ENCODE data around the gene GALNT13. TPM values are rescaled to one million over a fixed set of nuclear protein-coding genes. Genes with fewer than 3 reads are reported as not detected.

The GALNT13 gene
- total RNA-seq, 1 experiment from 2014 or later = 4.0 TPM

DNA sequence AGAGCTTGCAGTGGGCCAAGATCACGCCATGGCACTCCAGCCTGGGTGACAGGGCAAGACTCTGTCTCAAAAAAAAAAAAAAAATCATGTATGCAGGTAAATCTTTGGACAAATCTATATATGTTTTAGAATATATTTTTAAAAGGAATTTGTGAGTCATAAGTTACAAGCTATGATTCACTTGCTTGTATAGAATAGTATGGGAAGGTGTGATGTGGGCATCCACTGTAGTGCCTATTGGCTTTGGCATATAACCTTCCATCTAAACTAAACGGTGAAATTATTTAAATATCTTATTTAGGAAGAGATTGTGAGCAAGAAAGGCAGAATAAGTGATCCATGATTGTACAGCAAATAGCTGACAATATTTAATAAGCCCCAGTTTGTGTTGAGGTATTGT, 261.1 kb downstream of the GALNT13 start:
- Histone ChIP-seq H3K4me1 (no peaks in the 10 kb centered on the region), H3K4me3 (no peak overlapping the region), H3K36me3 (no peaks in the 10 kb centered on the region), H3K27ac (no peak overlapping the region), H3K27me3 (no peaks in the 10 kb centered on the region), H3K9me3 (replicated peaks) (no peaks in the 10 kb centered on the region)
- DNase-seq = no peak

DNA sequence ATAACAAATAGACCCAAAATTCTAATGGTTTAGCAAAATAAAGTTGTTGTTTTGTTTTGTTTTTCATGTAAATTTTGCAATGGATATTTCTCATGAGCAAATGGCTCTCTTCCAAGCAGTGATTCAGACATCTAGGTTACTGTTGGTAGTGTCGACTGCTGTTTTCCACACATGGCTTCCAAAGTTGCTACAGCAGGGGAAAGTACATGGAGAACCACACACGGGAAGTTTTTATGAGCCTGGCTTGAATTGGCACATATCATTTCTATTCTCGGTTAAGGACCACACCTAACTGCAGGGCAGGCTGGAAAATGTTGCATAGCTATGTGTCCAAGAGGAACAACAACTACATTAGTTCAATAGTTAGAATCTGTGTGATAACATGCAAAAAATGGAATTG, 262.1 kb downstream of the GALNT13 start:
- DNase-seq = no peak
- no peak overlapping the region for H3K27ac ChIP-seq
- no peaks in the 10 kb centered on the region for H3K36me3 ChIP-seq
- H3K4me3 ChIP-seq = no peak overlapping the region
- no peaks in the 10 kb centered on the region for H3K27me3 ChIP-seq
- H3K9me3 ChIP-seq (replicated peaks) = no peaks in the 10 kb centered on the region
- no peaks in the 10 kb centered on the region for H3K4me1 ChIP-seq

DNA sequence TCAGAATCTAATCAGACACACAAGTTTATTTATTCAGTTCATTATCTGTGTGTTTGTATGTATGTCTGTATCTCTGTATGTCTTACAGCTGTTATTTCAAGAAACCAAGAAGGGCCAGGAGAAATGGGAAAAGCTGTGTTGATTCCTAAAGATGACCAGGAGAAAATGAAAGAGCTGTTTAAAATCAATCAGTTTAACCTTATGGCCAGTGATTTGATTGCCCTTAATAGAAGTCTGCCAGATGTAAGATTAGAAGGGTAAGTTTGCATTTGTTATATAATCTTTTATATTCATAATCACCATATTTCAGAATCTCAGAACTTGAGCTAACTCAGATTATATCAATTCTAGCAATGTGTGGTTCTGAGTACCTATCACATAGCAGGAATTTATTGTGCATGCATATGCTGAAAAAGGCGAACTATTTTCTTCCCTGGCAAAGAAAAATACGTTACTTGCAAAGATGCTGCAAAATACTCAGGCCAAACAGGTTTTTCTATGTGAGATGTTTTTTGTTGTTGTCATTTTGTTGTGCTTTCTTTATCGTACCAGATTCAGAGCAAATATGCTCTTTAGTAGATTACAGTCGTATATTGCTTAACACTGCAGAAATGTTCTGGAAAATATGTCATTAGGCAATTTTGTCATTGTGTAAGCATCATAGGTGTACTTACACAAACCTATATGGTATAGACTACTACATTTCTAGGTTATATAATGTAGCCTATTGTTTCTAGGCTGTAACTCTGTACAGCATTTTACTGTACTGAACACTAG, 268.7 kb downstream of the GALNT13 start:
- H3K36me3 ChIP-seq = no peaks in the 10 kb centered on the region
- no peak overlapping the region for H3K27ac ChIP-seq

DNA sequence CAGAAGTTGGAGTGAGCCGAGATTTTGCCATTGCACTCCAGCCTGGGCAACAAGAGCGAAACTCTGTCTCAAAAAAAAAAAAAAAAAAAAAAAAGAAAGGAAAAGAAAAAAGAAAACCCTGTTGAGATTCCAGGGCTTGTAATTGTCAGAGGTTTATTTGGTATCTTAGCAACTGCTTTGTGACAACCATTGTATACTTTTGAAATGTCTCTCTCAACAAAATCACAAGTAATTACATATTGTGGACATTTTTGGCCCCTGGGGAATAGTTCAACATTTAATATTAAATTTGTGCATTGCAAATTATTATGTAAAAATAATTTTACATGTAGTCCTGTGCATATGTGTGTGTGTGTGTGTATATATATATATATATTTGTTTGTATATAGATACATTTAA, 270.8 kb downstream of the GALNT13 start:
- Histone ChIP-seq H3K4me1 (no peaks in the 10 kb centered on the region), H3K27ac (no peak overlapping the region), H3K27me3 (no peaks in the 10 kb centered on the region), H3K9me3 (replicated peaks) (no peaks in the 10 kb centered on the region), H3K4me3 (no peak overlapping the region), H3K36me3 (no peaks in the 10 kb centered on the region)
- no peak for DNase-seq

More for the DNA sequence above, 268.7 kb downstream of the GALNT13 start:
- Histone ChIP-seq H3K4me1 (no peaks in the 10 kb centered on the region), H3K4me3 (no peak overlapping the region), H3K9me3 (replicated peaks) (no peaks in the 10 kb centered on the region), H3K27me3 (no peaks in the 10 kb centered on the region)
- DNase-seq = no peak

DNA sequence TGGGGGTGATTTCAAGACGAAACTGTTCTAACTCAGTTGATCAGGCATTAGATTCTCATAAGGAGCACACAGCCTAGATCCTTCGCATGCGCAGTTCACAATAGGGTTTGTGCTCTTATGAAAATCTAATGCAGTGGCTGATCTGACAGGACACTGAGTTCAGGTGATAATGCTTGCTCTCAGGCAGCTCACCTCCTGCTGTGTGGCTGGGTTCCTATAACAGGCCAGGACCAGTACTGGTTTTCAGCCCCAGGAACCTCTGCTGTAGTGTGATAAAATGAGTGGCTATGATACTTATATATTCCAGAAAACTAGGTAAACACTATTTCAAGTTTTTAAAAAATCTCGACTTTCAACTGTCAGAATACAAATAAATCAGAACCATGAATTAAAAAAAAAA, 271.4 kb downstream of the GALNT13 start:
- no peaks in the 10 kb centered on the region for H3K36me3 ChIP-seq

DNA sequence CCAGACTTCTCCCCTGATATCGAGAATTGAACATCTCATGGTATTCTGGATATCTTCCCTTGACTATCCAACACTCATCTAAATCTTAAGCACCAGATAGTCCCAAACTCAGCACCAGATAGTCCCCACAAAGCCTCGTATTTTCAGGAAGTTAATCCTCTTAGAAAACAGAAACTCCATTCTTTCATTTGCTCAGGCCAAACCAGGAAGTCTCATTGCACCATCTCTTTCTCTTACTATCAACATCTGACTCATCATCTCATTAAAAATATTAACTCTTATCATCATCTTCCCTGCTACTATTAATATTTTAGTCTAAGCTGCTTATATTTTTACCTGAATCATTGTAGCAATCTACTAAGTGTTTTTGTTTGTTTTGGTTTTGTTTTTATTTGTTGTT, 286.4 kb downstream of the GALNT13 start:
- H3K27ac ChIP-seq = no peak overlapping the region
- no peak for DNase-seq
- no peaks in the 10 kb centered on the region for H3K27me3 ChIP-seq
- H3K9me3 ChIP-seq (replicated peaks) = no peaks in the 10 kb centered on the region
- H3K4me3 ChIP-seq = no peak overlapping the region
- no peaks in the 10 kb centered on the region for H3K4me1 ChIP-seq
- no peaks in the 10 kb centered on the region for H3K36me3 ChIP-seq

More for the DNA sequence above, 271.4 kb downstream of the GALNT13 start:
- H3K27me3 ChIP-seq = no peaks in the 10 kb centered on the region
- no peak overlapping the region for H3K27ac ChIP-seq
- DNase-seq = no peak
- no peaks in the 10 kb centered on the region for H3K9me3 ChIP-seq (replicated peaks)
- H3K4me1 ChIP-seq = no peaks in the 10 kb centered on the region
- no peak overlapping the region for H3K4me3 ChIP-seq

DNA sequence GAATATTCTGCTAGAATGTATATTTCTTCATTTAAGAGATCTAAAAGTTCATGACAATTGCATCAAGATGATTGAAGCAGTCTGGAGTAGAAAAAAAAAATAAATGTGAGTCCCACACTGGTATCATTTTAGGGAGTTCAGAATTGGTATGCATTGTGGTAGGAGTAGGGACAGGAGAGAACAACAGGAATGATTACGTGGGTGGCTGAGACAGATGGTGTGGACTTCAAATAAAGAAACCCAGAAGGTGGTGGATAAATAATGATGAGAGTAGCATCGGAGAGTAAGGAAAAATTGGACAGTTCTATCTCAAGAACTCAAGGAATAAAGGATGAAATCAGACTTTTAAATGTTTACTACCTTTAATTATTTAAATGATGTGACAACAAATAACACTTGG, 289.6 kb downstream of the GALNT13 start:
- Histone ChIP-seq H3K27me3 (no peaks in the 10 kb centered on the region), H3K36me3 (no peaks in the 10 kb centered on the region), H3K4me1 (no peaks in the 10 kb centered on the region), H3K4me3 (no peak overlapping the region), H3K9me3 (replicated peaks) (no peaks in the 10 kb centered on the region), H3K27ac (no peak overlapping the region)
- DNase-seq = no peak

DNA sequence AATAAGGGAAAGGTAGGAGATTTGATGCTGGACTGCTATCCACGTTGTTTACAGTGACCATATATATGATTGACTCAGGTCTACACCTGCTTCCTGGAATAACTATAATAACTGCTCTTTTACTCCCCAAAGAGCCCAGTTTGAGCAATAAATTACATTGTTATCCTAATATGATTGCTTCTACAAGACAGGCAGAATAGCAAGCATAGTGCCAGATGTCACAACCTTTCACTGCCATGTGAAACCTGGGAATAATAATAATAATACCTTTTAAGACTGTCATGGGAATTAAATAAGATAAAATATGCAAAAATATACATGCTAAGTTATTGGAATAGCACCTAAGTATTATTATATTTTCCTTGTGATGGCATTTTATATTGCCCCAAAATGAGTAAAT, 298.7 kb downstream of the GALNT13 start:
- DNase-seq = no peak
- Histone ChIP-seq H3K4me1 (no peaks in the 10 kb centered on the region), H3K4me3 (no peak overlapping the region), H3K27me3 (no peaks in the 10 kb centered on the region), H3K27ac (no peak overlapping the region), H3K36me3 (no peaks in the 10 kb centered on the region), H3K9me3 (replicated peaks) (no peaks in the 10 kb centered on the region)

DNA sequence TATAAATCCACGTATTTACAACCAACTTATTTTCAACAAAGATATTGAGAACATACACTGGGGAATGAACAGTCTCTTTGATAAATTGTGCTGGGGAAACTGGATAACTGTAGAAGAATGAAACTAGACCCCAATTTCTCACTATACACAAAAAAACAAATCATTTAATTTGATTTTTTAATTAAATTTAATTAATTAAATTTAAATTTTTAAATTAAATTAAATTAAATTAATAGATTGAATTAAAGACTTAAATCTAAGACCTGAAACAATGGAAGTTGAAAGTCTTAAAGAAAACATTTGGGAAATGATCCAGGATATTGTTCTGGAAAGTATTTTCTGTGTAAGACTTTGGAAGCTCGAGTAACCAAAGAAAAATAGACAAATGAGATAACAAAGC, 301.4 kb downstream of the GALNT13 start:
- no peaks in the 10 kb centered on the region for H3K27me3 ChIP-seq
- no peaks in the 10 kb centered on the region for H3K36me3 ChIP-seq
- no peaks in the 10 kb centered on the region for H3K4me1 ChIP-seq
- H3K4me3 ChIP-seq = no peak overlapping the region
- DNase-seq = no peak
- H3K27ac ChIP-seq = no peak overlapping the region
- no peaks in the 10 kb centered on the region for H3K9me3 ChIP-seq (replicated peaks)

DNA sequence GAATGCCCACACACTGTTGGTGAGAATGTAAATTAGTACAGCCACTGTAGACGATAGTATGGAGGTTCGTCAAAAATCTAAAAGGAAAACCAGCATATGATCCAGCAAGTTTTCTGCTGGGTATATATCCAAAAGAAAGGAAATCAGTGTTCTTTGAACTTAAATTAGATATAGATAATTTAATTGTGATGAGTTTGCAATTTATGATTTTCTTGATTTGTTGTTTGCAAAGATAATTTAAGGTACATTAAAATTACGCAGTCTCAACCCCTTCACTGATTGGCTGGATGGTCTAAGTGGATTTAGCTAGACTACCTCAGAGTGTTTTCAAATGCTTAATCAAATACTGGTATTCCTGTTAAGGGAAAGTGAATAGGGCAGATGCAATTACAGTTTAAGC, 302.2 kb downstream of the GALNT13 start:
- no peaks in the 10 kb centered on the region for H3K9me3 ChIP-seq (replicated peaks)
- H3K36me3 ChIP-seq = no peaks in the 10 kb centered on the region
- H3K27me3 ChIP-seq = no peaks in the 10 kb centered on the region
- no peak overlapping the region for H3K4me3 ChIP-seq
- DNase-seq = no peak
- H3K4me1 ChIP-seq = no peaks in the 10 kb centered on the region
- H3K27ac ChIP-seq = no peak overlapping the region

DNA sequence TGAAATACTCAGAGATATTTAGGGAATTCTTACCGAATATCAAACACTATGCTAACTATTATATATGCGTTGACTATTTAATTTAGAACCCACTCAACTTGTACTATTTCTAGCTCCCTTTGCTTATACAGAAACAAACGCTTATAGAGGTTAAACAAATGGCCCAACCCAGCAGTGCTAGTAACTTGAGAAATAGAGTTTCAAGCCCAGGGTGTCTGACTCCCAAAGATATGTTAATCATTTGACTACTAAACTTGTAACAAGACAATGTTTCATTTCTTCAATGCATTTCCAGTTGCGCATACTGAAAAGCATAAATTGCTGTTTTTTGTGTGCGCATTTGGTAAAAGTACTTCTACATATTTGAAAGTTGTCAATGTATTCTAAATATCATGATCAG, 310.3 kb downstream of the GALNT13 start:
- Histone ChIP-seq H3K36me3 (no peaks in the 10 kb centered on the region), H3K9me3 (replicated peaks) (no peaks in the 10 kb centered on the region), H3K27ac (no peak overlapping the region), H3K4me1 (no peaks in the 10 kb centered on the region), H3K27me3 (no peaks in the 10 kb centered on the region), H3K4me3 (no peak overlapping the region)
- DNase-seq = no peak

DNA sequence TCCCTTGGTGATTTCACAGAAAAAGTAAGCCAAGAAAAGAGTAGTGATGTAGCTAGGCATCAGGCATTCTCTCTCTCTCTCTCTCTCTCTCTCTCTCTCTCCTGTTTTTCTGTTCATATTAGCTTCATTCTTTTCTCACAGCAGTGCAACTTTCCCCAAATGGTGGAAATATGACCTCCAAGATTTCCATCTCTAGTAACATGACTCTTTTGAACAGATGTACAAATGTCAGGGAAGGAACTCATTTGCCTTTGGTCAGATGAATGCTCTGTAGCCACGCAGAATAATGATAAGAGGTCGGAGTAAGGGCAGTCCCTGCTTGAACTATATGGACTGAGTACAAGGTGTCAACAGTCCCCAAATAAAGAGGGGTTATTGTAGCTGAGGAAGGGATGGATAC, 316.2 kb downstream of the GALNT13 start:
- H3K4me3 ChIP-seq = no peak overlapping the region
- no peaks in the 10 kb centered on the region for H3K36me3 ChIP-seq
- peak in 1 of 2 experiments; percentile 57 for DNase-seq
- no peak overlapping the region for H3K27ac ChIP-seq
- H3K4me1 ChIP-seq = peaks cover 8% of the 10 kb centered on the region; the same call in 1 of the 2 replicates
- H3K9me3 ChIP-seq (replicated peaks) = no peaks in the 10 kb centered on the region
- no peaks in the 10 kb centered on the region for H3K27me3 ChIP-seq

DNA sequence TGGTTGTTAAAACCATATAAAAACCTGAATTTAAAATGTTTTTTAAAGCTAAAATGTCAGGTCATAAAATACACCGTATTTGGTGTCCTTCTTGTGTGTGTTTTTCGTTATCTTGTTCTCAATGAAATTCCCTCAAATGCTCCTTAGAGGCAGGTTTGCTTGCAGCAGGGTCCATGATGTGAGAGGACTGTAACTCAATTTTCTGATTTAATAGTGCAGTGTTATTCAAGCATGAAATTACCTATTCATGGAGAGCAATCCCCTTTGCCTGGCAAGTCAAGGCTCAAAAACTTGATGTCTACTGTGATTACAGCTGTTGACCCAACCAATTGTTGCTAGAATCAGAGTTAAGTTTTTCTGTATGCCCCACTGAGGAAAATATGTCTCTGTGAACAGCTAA, 318.2 kb downstream of the GALNT13 start:
- Histone ChIP-seq H3K27ac (no peak overlapping the region), H3K4me1 (peaks cover 8% of the 10 kb centered on the region; the same call in 1 of the 2 replicates), H3K9me3 (replicated peaks) (no peaks in the 10 kb centered on the region), H3K4me3 (no peak overlapping the region), H3K27me3 (no peaks in the 10 kb centered on the region), H3K36me3 (no peaks in the 10 kb centered on the region)
- peak in 1 of 2 experiments; percentile 50 for DNase-seq

DNA sequence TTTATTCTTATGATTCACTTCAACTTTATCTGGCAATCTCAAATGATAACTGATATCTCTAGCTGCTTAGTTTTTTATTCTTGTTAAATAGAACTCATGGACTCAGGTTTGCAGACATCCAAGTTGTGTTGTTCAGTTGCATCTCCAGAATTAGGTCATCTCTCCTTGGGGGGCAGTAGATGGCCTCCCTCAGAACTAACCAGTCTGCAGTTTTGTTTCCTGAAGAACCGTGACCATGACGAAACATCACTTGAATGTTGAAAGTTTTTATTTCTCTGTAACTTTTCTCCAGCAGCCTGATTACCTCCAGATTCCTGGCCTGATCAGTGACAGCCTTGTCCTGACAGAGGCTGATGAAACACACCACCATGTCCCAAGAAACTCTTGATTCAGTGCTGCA, 321.5 kb downstream of the GALNT13 start:
- H3K9me3 ChIP-seq (replicated peaks) = no peaks in the 10 kb centered on the region
- no peaks in the 10 kb centered on the region for H3K36me3 ChIP-seq
- DNase-seq = no peak
- H3K4me1 ChIP-seq = peaks cover 14% of the 10 kb centered on the region; the same call in 1 of the 2 replicates
- no peaks in the 10 kb centered on the region for H3K27me3 ChIP-seq
- H3K27ac ChIP-seq = no peak overlapping the region
- no peak overlapping the region for H3K4me3 ChIP-seq

DNA sequence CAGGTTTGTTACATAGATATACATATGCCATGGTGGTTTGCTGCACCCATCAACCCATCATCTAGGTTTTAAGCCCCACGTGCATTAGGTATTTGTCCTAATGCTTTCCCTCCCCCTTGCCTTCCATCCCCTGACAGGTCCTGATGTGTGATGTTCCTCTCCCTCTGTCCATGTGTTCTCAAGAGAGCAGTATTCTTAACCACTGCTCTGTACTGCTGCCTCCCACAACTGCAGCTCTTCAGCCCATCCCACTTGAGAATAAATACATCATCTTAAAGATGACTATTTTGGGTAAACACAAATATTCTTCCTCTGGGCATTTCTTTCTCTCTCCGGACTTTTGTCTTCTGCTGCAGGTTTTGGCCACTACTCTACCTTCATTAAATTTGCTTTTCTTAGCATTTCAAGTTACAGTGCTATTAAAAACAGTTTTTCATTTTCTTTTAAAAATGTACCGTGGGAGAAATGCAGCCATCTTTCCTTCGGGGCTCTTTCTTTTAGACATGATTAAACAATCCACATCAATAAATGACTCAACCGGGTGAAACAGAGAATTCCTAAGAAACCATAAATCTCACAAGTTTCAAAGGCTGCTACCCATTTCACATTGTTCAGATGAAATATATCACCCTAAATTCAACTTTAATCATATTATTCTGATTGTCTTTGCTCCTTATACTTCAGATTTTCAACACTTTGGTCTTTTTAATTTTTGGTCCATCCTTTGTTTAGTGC, 323.4 kb downstream of the GALNT13 start:
- Histone ChIP-seq H3K36me3 (no peaks in the 10 kb centered on the region), H3K27ac (peak overlapping the region; percentile 32; the same call in 1 of the 2 replicates), H3K9me3 (replicated peaks) (no peaks in the 10 kb centered on the region), H3K4me3 (no peak overlapping the region), H3K4me1 (peaks cover 9% of the 10 kb centered on the region; the same call in 1 of the 2 replicates), H3K27me3 (no peaks in the 10 kb centered on the region)
- peak in 1 of 2 experiments; percentile 17 for DNase-seq
